ENCODE data around the gene UBE2I.

Gene UBE2I

DNA sequence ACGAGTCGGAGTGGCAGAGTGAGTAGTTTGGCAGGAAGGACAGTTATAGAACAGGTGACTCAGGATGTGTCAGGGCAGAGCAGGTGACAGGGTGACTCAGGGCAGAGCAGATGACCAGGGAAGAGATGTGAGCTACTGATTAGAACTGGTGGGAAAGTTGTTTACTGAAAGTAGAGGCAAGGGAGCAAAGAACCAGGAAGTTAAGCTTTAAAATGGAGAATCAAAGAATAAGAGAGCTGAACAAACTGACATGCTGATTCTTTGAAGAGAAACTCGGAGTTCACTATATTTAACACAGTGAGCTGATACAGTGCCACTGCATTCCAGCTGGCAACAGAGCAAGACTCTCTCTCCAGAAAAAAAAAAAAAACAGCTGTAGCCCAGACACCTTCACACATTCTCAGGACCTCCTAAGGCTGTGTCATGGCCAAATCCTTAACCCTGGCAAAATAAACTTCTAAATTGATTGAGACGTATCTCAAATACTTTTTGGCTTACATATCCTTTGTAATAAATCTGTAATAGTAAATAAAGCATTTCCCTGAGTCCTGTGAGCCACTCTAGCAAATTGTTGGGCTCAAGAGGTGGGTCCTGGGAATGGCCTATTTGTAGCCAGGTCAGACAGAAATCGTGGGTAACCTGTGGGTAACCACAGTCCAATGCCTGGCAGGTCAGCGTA lies 12.3 kb upstream of the UBE2I start:
- H3K4me3 Mint-ChIP-seq, result no peak overlapping the region
- no peak for DNase-seq
- no peaks in the 10 kb centered on the region for H3K9me3 Mint-ChIP-seq
- peak; percentile 57 for ATAC-seq
- H3K27me3 Mint-ChIP-seq, result peaks cover 42% of the 10 kb centered on the region
- no peak overlapping the region for H3K27ac Mint-ChIP-seq
- H3K4me1 Mint-ChIP-seq, result peaks cover 23% of the 10 kb centered on the region

DNA sequence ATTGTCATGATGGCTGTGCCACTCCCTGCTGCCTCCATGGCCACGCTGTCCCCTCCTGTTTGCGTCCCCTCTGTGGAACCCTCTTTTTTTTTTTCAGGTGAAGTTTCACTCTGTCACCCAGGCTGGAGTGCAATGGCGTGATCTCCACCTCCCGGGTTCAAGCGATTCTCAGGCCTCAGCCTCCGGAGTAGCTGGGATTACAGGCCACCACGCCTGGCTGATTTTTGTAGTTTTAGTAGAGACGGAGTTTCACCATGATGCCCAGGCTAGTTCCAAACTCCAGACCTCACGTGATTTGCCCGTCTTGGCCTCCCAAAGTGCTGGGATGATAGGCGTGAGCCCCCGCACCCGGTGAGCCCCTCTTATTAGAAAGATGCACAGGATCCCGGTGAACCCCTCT lies 11.0 kb upstream of the UBE2I start:
- H3K9me3 Mint-ChIP-seq, result no peaks in the 10 kb centered on the region
- peaks cover 30% of the 10 kb centered on the region for H3K27me3 Mint-ChIP-seq
- no peak overlapping the region for H3K4me3 Mint-ChIP-seq
- no peak overlapping the region for H3K27ac Mint-ChIP-seq
- DNase-seq (no peak), ATAC-seq (no peak)
- H3K4me1 Mint-ChIP-seq, result peaks cover 26% of the 10 kb centered on the region

DNA sequence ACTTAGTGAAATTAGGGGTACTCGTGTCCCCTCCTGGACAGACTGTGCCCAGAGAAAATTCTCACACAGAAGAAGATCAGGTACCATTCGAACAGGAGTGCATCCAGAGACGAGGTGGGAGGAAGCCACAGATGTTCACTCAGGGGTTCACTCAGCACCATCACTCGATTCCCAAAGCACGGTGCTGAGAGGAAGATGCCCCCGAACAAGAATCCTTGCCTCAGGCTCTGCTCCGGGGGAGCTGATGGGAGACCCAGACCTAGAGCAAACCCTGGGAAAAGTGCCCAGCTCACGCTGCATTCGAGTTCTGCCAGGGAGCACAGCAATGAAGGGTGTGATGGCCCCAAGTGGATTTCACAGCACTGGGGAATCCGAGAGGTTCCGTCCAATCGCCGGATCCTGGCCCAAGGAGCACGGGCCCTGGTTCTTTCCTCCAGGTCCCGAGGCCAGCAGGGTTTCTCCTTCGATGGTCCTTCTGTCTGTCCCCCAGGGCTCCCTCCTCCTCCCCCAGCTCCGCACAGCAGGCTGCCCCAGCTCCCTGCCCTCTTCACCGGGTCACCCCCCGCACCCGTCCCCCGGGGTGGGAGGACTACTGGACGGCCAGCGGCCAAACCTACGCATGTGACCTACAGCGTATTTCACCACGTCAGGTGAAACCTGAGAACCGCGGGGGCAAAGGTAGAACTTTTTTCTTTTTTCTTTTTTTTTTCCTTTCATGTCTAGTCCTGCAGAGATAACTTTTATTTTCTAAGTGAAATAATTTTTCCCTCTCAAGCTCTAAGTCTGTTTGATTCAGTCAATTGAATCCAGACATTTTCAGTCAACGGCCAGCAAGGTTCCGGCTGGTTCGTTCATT lies 10.2 kb upstream of the UBE2I start:
- H3K27me3 Mint-ChIP-seq, result peaks cover 21% of the 10 kb centered on the region
- DNase-seq (no peak), ATAC-seq (no peak)
- H3K4me3 Mint-ChIP-seq, result no peak overlapping the region
- no peak overlapping the region for H3K27ac Mint-ChIP-seq
- H3K9me3 Mint-ChIP-seq, result no peaks in the 10 kb centered on the region
- peaks cover 35% of the 10 kb centered on the region for H3K4me1 Mint-ChIP-seq

DNA sequence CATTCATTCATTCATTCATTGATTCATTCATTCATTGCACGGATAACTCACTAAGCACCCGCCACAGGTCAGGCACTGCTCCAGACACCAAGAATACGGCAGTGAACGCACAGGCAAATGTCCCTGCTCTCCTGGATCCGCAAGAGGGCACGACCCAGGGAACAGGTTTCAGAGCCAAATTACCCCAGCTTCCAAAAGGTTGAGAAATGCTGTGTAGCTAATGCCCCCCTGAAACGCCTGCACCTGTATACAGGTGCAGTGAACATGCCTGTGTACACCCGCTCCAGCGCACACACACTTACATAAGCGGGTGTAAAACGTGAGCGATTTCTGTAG lies 9.6 kb upstream of the UBE2I start:
- Mint-ChIP-seq H3K27me3 (peaks cover 16% of the 10 kb centered on the region), H3K4me3 (no peak overlapping the region), H3K9me3 (no peaks in the 10 kb centered on the region), H3K4me1 (peaks cover 41% of the 10 kb centered on the region), H3K27ac (no peak overlapping the region)
- DNase-seq (no peak), ATAC-seq (no peak)

DNA sequence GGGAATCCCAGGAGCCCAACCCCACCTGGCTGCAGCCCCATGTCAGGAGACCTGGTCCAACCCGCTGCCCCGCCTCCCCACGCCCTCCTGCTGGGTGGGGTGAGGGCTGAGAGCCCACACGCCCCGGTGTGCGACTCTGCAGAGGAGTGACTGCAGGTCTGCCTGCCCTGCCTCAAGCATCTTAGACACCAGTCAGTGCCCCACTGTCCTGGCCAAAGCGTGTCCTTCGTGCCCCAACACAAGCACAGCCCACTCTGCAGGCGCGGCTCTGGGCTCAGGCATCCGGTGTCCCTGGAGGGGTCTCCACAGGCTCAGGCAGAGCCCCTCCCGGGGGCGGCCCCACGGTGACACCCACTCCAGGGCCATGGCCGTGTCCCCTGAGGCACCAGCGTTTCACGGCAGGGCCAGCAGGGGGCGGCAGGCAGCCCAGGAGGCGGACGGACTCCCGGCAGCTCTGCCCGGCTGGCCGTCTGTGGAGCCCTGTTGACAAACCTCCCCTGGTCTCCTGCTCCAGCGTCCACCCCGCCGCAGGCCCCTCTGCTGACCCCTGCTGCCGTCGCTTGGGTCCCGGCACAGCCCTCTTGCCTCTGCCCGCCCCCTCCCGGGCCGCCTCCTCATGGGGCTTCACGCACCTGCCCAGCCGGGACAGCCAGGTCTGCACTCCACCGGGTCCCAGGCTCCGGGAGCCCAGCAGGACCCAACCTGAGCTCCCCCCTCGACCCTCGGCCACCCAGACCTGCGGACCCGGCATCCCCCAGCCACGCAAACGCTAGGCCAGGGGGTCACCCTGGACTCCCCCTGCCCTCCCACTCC lies 8.6 kb upstream of the UBE2I start:
- Mint-ChIP-seq H3K27me3 (peaks cover 8% of the 10 kb centered on the region), H3K9me3 (no peaks in the 10 kb centered on the region), H3K4me3 (peak overlapping the region; percentile 57 to 65), H3K4me1 (peaks cover 51% of the 10 kb centered on the region), H3K27ac (no peak overlapping the region)
- peak; percentile 76 for ATAC-seq
- DNase-seq, result peak; percentile 81 to 83

DNA sequence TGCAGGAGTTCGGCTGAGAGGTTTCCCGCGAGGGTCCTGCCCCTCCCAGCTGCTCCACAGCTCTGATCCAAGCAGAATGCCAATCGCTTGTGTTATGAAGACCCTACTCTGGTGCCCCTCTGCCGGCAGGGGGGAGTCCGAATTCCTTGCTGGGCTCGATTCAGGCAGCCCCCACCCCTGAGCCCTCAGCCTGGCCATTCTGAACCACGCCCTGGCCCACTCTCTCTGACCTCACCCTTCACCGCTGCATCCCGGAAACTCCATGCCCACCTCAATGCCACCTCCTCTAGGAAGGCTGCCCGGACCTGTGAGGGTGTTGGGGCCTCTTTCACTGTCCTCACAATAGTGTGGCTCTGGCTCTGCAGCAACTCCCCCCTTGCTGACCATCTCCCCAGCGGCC lies 7.9 kb upstream of the UBE2I start:
- ATAC-seq, result no peak
- Mint-ChIP-seq H3K4me1 (peaks cover 58% of the 10 kb centered on the region), H3K27ac (peak overlapping the region in 1 of 2 donors; percentile 64), H3K27me3 (peaks cover 7% of the 10 kb centered on the region), H3K9me3 (no peaks in the 10 kb centered on the region), H3K4me3 (peak overlapping the region; percentile 57 to 65)
- no peak for DNase-seq

DNA sequence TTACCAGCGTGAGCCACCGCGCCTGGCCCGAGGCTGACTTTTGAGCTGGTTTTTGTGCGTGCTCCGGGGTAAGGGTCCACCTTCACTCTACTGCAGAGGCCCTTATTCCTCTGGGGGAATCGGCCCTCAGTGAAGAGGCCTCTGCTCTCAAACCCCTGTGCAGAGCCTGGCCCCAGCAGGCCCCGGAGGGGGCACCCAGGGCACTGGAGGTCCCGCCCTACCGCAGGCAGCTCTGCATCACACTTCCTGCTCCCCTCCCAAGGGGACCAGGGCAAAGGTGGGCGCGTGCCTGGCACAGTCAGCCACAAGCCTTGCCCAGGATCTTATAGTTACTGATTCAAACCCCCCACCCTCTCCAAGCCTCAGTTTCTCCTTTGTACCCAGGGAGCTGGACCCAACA lies 3.6 kb upstream of the UBE2I start:
- peaks cover 60% of the 10 kb centered on the region for H3K4me1 Mint-ChIP-seq
- H3K9me3 Mint-ChIP-seq, result no peaks in the 10 kb centered on the region
- H3K27me3 Mint-ChIP-seq, result no peaks in the 10 kb centered on the region
- ATAC-seq (no peak), DNase-seq (no peak)
- H3K27ac Mint-ChIP-seq, result peak overlapping the region in 1 of 2 donors; percentile 97
- H3K4me3 Mint-ChIP-seq, result peak overlapping the region in 1 of 2 donors; percentile 37

DNA sequence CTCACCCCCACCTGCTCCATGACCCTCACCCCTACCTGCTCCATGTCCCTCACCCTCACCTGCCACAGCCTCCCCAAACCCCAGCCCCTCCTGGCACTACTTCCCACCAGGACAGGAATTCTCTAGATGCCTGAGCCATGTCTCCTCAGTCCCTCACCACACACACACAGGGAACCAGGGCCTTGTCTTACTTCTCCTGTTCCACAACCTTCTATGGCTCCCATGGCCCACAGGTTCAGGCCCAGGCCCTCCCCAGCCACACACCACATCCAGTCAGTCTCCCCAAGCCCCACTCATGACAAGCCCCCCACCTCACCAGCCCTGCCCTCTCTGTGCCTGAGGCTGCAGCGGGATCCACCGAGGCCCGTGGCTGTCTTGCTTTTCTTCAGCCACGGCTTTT lies 3.1 kb upstream of the UBE2I start:
- DNase-seq, result no peak
- Mint-ChIP-seq H3K27ac (peak overlapping the region in 1 of 2 donors; percentile 97), H3K27me3 (no peaks in the 10 kb centered on the region), H3K4me3 (peak overlapping the region in 1 of 2 donors; percentile 67), H3K9me3 (no peaks in the 10 kb centered on the region), H3K4me1 (peaks cover 60% of the 10 kb centered on the region)
- ATAC-seq, result no peak

DNA sequence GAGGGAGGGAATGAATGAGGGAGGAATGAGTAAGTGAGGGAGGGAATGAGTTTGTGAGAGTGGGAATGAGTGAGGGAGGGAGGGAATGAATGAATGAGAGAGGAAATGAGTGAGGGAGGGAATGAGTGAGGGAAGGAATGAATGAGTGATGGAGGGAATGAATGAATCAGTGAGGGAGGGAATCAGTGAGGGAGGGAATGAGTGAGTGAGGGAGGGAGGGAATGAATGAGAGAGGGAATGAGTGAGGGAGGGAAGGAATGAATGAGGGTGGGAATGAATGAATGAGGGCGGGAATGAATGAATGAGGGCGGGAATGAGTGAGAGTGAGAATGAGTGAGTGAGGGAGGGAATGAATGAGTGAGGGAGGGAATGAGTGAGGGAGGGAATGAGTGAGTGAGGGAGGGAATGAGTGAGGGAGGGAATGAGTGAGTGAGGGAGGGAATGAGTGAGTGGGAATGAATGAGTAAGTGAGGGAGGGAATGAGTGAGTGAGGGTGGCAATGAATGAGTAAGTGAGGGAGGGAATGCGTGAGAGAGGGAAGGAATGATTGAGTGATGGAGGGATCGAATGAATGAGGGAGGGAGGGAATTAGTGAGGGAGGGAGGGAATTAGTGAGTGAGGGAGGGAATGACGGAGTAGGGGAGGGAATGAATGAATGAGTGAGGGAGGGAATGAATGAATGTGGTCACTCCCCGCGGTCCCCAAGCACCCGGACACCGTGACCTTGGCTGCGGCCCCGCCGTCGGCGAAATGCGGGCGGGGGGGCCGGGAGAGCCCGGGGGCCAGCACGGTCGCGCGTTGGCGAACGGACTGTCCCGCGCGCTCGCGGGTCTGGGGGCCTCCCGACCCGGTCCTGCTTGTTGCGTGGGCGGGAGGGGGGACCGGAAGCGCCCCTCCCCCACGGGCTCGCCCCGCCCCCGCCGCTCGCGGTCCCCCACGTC lies 1.1 kb upstream of the UBE2I start:
- peaks cover 70% of the 10 kb centered on the region for H3K4me1 Mint-ChIP-seq
- ATAC-seq (peak; percentile 24), DNase-seq (no peak)
- peak overlapping the region; percentile 89 to 93 for H3K4me3 Mint-ChIP-seq
- no peaks in the 10 kb centered on the region for H3K27me3 Mint-ChIP-seq
- H3K27ac Mint-ChIP-seq, result peak overlapping the region; percentile 38 to 47
- no peaks in the 10 kb centered on the region for H3K9me3 Mint-ChIP-seq

DNA sequence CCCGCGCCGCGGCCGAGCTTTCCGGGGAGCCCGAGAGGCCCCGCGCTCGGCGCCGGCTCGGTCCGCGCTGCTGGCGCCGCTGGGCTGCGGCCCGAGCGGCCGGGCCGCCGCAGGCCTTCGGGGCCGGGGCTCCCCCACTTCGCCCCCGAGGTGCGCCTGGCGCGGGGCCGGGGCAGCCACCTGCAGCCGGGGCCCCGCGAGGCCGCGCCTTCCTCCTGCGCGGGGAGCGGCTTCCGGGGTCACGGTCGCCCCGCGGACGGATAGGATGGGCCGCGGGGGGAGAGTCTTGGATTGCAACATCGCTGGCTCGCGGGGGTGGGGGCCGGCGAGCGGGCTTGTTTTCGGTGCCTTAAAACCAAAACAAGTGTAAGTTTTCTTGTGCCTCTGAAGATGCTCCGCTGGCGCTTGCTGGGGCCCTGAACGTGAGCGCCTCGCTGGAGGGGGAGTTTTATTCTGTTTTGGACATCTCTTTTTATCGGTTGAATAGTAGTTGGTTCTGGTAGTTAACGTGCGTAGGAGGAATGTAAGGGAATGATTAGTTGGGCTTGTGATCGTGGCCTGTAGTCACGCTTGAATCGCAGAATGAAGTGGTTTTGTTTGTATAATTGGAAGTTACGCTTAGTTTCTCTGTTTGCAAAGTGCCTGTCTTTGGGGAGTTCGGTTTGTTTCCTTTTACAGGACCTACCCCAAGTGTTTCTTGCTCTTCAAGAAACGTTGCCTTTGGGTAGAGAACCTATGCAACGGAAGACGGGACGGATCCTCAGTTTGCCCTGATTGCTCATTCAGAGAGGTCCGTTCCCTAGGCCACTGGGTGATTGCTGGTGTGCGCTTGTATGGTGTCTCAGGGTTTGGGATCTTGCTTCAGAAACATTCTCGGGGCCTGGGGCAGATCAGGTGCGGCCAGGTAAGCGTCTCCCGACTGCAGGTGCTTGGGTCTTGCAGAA lies 724 bp downstream of the UBE2I start:
- peaks cover 58% of the 10 kb centered on the region for H3K4me1 Mint-ChIP-seq
- H3K27me3 Mint-ChIP-seq, result no peaks in the 10 kb centered on the region
- ATAC-seq, result peak; percentile 44
- H3K4me3 Mint-ChIP-seq, result peak overlapping the region; percentile 95 to 98
- H3K27ac Mint-ChIP-seq, result peak overlapping the region; percentile 93 to 98
- no peaks in the 10 kb centered on the region for H3K9me3 Mint-ChIP-seq
- peak; percentile 60 to 70 for DNase-seq

DNA sequence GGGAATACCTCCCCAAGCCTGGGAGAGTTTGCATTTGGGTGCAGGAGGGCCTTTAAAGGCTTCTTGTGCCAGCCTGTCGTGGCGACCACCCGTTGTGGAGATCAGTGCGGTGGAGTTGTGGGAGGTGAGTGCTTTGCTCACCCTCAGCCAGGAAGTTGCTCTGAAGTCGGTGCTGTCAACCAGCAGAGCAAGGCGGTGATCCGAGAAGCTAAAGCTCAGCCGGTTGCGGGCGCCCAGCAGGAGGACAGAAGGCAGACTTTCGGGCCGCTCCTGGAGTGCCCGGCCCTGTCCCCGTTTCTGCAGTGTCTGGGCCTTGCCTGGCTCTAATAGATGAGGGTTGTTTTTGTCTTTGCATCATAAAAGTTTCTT lies 1.4 kb downstream of the UBE2I start:
- H3K27me3 Mint-ChIP-seq, result no peaks in the 10 kb centered on the region
- H3K4me1 Mint-ChIP-seq, result peaks cover 51% of the 10 kb centered on the region
- peak in 1 of 2 donors; percentile 30 for DNase-seq

DNA sequence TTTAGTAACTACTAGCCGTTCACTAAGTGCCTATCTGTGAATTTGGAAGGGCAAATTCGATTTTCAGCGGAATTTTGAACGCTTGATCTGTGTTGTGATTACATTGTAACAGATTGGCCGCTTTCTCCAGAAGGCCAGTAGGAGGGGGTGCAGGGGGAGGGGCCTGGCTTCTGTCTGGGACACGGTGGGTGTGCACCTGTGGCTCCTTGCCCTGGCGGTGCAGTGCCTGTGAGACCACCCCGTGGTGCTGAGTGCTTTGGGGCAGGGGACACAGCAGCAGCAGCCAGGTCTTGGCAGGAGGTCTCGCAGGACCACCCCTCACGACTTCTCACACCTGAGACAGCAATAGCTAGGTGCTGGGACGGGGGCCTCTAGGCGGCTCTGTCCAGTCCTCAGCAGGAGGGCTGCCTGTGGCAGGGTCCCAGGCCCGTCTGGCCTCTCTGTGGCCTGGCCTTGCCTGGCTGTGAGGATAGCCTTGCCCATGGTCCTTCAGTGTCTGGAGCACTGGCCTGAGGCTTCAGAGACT lies 1.8 kb downstream of the UBE2I start:
- peak overlapping the region; percentile 93 to 98 for H3K27ac Mint-ChIP-seq
- no peaks in the 10 kb centered on the region for H3K27me3 Mint-ChIP-seq
- no peaks in the 10 kb centered on the region for H3K9me3 Mint-ChIP-seq
- peaks cover 47% of the 10 kb centered on the region for H3K4me1 Mint-ChIP-seq
- H3K4me3 Mint-ChIP-seq, result peak overlapping the region; percentile 95 to 98
- DNase-seq, result no peak
- ATAC-seq, result no peak

More for the DNA sequence above, 1.4 kb downstream of the UBE2I start:
- Mint-ChIP-seq H3K9me3 (no peaks in the 10 kb centered on the region), H3K4me3 (peak overlapping the region; percentile 95 to 98), H3K27ac (peak overlapping the region; percentile 93 to 98)
- ATAC-seq, result no peak

DNA sequence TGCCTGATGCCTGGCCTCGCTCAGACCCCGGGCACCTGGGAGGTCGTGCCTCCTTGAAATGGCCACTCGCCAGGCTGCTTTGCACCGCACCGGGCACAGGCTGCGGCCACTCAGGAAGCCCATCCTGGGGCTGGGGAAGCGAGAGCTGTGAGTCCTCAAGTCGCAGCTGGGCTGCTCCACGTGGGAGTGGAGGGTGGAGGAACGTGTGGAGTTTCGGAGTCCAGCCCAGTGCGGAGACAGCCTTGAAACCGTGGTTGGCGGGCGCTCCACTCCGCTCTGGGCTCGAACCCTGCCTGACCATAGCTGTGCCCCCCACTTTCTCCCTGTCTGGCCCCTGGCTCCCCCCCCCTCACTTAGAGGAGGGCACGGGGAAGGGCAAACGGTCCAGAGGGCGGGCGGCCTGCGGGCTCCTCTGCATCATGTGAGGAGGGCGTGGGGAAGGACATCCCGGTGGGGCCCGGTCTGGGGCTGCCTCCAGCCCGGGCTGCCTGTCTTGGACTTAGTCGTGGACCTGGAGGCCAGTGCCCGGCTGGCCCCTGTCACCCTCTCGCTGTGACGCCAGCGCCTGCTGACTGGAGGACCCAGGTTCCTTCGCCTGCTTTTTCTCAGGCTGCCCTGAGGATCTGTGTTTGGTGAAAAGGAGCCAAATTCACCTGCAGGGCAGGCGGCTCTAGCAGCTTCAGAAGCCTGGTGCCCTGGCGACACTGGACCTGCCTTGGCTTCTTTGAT lies 2.5 kb downstream of the UBE2I start:
- DNase-seq (no peak), ATAC-seq (no peak)
- Mint-ChIP-seq H3K27me3 (no peaks in the 10 kb centered on the region), H3K4me3 (peak overlapping the region; percentile 95 to 98), H3K4me1 (peaks cover 42% of the 10 kb centered on the region), H3K27ac (peak overlapping the region in 1 of 2 donors; percentile 71), H3K9me3 (no peaks in the 10 kb centered on the region)

All from stimulated activated naive CD8-positive, alpha-beta T cell treated with anti-CD3 and anti-CD28 coated beads, Interleukin-15, amount 100 ng/mL, for 72 hours (primary cell).